CD4-positive, alpha-beta memory T cell (primary cell): ENCODE data around the gene TMA16. TPM values are rescaled to one million over a fixed set of nuclear protein-coding genes. Genes with fewer than 3 reads are reported as not detected.

Source experiments
- CTCF ChIA-PET: fragments of 350-600 bp; sonication (Branson Sonifier 250); formaldehyde crosslinking; loops from one replicate; lab custom pipeline; 2021; ENCODE audit warnings: inconsistent platforms; ENCODE audit not compliant: partially characterized antibody; lab: Charles Lee
- POLR2A ChIA-PET: fragments of 350-600 bp; sonication (Branson Sonifier 250); formaldehyde crosslinking; loops from one replicate; lab custom pipeline; 2021; ENCODE audit not compliant: partially characterized antibody; lab: Charles Lee
- DNase-seq, 5 donors: peaks; one replicate each; pipeline versions ENCODE4 v3.0.0 to v3.0.0-alpha.2; 2020 to 2022; ENCODE audit warnings: mixed read lengths in 1 of 5
- H3K27ac ChIP-seq: one replicate; pipeline ENCODE4 v1.7.0; 2013; ENCODE audit warnings: low read depth, low read length
- H3K27me3 ChIP-seq: 2 replicates; pipeline ENCODE4 v1.7.0; 2013; ENCODE audit warnings: mild to moderate bottlenecking, low read length, moderate library complexity; ENCODE audit not compliant: insufficient read depth
- H3K36me3 ChIP-seq: 2 replicates; pipeline ENCODE4 v1.7.0; 2013; ENCODE audit warnings: mild to moderate bottlenecking, low read length, moderate library complexity; ENCODE audit not compliant: insufficient read depth
- H3K4me1 ChIP-seq: 2 replicates; pipeline ENCODE4 v1.7.0; 2013; ENCODE audit warnings: mild to moderate bottlenecking, low read length, moderate library complexity; ENCODE audit not compliant: insufficient read depth
- H3K4me3 ChIP-seq, 2 donors: one replicate each; pipeline ENCODE4 v1.7.0; 2013; ENCODE audit warnings: low read length in 2 of 2, mild to moderate bottlenecking in 1 of 2
- H3K9me3 ChIP-seq, 2 donors: one replicate each; pipeline ENCODE4 v1.7.0; 2013; ENCODE audit warnings: low read length in 2 of 2, control low read depth in 1 of 2; ENCODE audit not compliant: control insufficient read depth in 1 of 2
- H3K27ac Mint-ChIP-seq, 7 donors: one replicate each; pipeline ENCODE4 v1.8.0; 2020 to 2021; ENCODE audit warnings: mixed read lengths in 7 of 7, mild to moderate bottlenecking in 6 of 7, inconsistent platforms in 3 of 7, moderate library complexity in 3 of 7
- H3K27me3 Mint-ChIP-seq, 2 donors: one replicate each; pipeline ENCODE4 v1.8.0; 2020 to 2021; ENCODE audit warnings: mixed read lengths in 2 of 2
- H3K36me3 Mint-ChIP-seq, 2 donors: one replicate each; pipeline ENCODE4 v1.8.0; 2020 to 2021; ENCODE audit warnings: mixed read lengths in 2 of 2, inconsistent platforms in 1 of 2, mild to moderate bottlenecking in 1 of 2
- H3K4me1 Mint-ChIP-seq, 4 donors: one replicate each; pipeline ENCODE4 v1.8.0; 2020 to 2021; ENCODE audit warnings: mixed read lengths in 4 of 4, mild to moderate bottlenecking in 1 of 4
- H3K4me3 Mint-ChIP-seq, 8 donors: one replicate each; pipeline ENCODE4 v1.8.0; 2020 to 2021; ENCODE audit warnings: mixed read lengths in 8 of 8, mild to moderate bottlenecking in 7 of 8, moderate library complexity in 6 of 8, inconsistent platforms in 3 of 8
- H3K9me3 Mint-ChIP-seq, 8 donors: one replicate each; pipeline ENCODE4 v1.8.0; 2020 to 2021; ENCODE audit warnings: mixed read lengths in 8 of 8, mild to moderate bottlenecking in 5 of 8, inconsistent platforms in 3 of 8, moderate library complexity in 1 of 8
- intact Hi-C: fragments of 100-400 bp; cut with micrococcal nuclease; formaldehyde crosslinking; loops from one replicate; pipeline ENCODE4 v1.15.1; 2023
- polyA plus RNA-seq, 2 donors: library from polyadenylated mRNA; unstranded; fragments of 300-500 nt; fragmentation: Illumina TruSeq; gene quantifications; one replicate each; pipeline ENCODE4 v1.2.3, GENCODE V29; 2021
- total RNA-seq, 2 experiments: library from RNA; stranded (reverse); gene quantifications; one replicate each; pipeline ENCODE4 v1.2.3, GENCODE V29; 2021

The TMA16 gene
- total and polyA plus RNA-seq, 4 experiments from 2014 or later = 14.8 to 25.0 (median 20.7) TPM

DNA sequence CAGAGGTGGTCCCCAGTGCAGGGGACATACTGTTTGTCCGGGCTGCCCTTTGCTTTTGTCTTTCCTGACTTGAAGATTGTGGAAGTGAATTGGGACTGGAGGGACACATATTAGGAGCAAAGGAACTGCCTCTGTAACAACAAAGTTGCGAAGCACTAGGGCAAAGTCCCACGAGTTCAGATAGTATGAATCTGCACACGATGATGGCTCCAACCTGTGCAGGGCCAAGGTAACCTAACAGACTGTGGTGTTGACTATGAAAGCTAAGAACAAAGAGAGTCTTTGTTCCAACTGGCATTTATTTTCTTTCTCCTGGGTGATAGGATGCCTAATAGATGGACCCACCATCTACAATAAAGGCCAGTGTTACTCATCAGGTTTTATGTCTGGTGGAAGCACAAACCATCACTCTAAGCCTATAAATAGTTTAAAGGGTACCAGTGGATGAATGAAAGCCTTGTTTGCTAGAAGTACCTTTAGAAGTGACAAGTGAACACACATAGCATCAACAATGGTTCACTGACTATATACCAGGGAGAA is 71.8 kb downstream of the TMA16 start:
- H3K36me3 ChIP-seq = no peaks in the 10 kb centered on the region
- Mint-ChIP-seq H3K4me3 (no peak overlapping the region), H3K9me3 (peaks cover 0 to 14% (median 6%) of the 10 kb centered on the region in 8 donors), H3K27me3 (no peaks in the 10 kb centered on the region), H3K4me1 (peaks cover 6 to 10% (median 7%) of the 10 kb centered on the region in 4 donors), H3K27ac (peak overlapping the region in 1 of 7 donors; percentile 18), H3K36me3 (peaks cover 0 to 14% of the 10 kb centered on the region in 2 donors)
- intact Hi-C loops = loop anchor here (5.0 kb wide), 1 partner anchor 36 kb away; no protein-coding TSS in a partner anchor
- no peaks in the 10 kb centered on the region for H3K9me3 ChIP-seq
- no peaks in the 10 kb centered on the region for H3K27me3 ChIP-seq
- no peaks in the 10 kb centered on the region for H3K4me1 ChIP-seq
- DNase-seq = no peak
- POLR2A ChIA-PET = no interaction called here
- no peak overlapping the region for H3K27ac ChIP-seq
- CTCF ChIA-PET = interaction anchor here (1.4 to 1.9 kb wide), 3 partner anchors 10 to 25 kb away, joined by 4 to 6 read pairs (median 4); no protein-coding TSS in a partner anchor
- H3K4me3 ChIP-seq = no peak overlapping the region

DNA sequence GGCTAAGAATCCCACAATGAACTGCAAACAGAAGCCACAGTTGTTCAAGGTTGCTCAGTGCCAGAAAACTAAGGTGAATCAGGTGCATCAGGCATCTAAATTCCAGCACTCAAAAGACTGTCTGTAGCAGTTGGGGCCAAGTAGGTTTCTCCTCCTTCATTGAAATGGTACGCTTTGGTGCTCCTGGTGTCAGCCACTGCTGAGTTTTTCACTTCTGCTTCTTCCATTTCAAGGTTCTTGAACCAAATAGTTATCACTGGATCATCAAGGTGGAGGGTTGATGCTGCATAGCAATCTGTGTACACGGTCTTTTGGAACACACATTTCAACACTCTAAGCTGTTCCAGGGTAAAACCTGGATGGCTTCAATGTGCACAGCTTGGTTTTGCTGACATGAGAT is 74.4 kb downstream of the TMA16 start:
- ChIA-PET POLR2A (no interaction called here), CTCF (interaction anchor here (0.8 to 2.1 kb wide), 4 partner anchors 16 to 112 kb away, joined by 3 to 6 read pairs (median 4); no protein-coding TSS in a partner anchor)
- Histone ChIP-seq H3K27me3 (no peaks in the 10 kb centered on the region), H3K4me3 (no peak overlapping the region), H3K4me1 (no peaks in the 10 kb centered on the region), H3K36me3 (no peaks in the 10 kb centered on the region), H3K27ac (no peak overlapping the region), H3K9me3 (no peaks in the 10 kb centered on the region)
- H3K4me3 Mint-ChIP-seq = no peak overlapping the region
- H3K9me3 Mint-ChIP-seq = peaks cover 0 to 3% (median 0%) of the 10 kb centered on the region in 8 donors
- DNase-seq = no peak
- H3K36me3 Mint-ChIP-seq = peaks cover 0 to 5% of the 10 kb centered on the region in 2 donors
- H3K27me3 Mint-ChIP-seq = no peaks in the 10 kb centered on the region
- H3K4me1 Mint-ChIP-seq = peaks cover 0 to 5% (median 4%) of the 10 kb centered on the region in 4 donors
- H3K27ac Mint-ChIP-seq = no peak overlapping the region
- intact Hi-C loops = loop anchor here (5.0 kb wide), 1 partner anchor 33 kb away; no protein-coding TSS in a partner anchor

Other genes with a start within 250 kb of the TMA16 start
- not detected for gene NPY1R, start 162.1 kb upstream of the TMA16 start, total RNA-seq
- gene NPY1R, start 162.1 kb upstream of the TMA16 start, polyA plus RNA-seq = not detected
- not detected for gene NPY5R, start 150.8 kb upstream of the TMA16 start, total RNA-seq
- gene NPY5R, start 150.8 kb upstream of the TMA16 start, polyA plus RNA-seq = not detected
- gene TKTL2, start 20.9 kb upstream of the TMA16 start, total RNA-seq = not detected
- gene TKTL2, start 20.9 kb upstream of the TMA16 start, polyA plus RNA-seq = not detected